IMR-90 (cell line): Measurements from ENCODE around the gene HAGH. TPM values are rescaled to one million over a fixed set of nuclear protein-coding genes. Genes with fewer than 3 reads are reported as not detected.

Experiments used
- ATAC-seq: fragments of 200-7000 bp; cut with Tn5 transposase; 2 replicates; pipeline ENCODE4 v1.9.1; 2020; ENCODE audit warnings: low read depth, mild to moderate bottlenecking, moderate library complexity
- BruUV-seq: library from RNA; stranded (reverse); fragments of 400-500 nt; replicated peaks from 2 replicates; lab custom pipeline; 2021; lab: Mats Ljungman, UMichigan
- CTCF ChIA-PET: fragments of 300-600 bp; formaldehyde crosslinking; extraction: SDS; loops from one replicate; lab custom pipeline; 2021; ENCODE audit warnings: antibody characterized with exemption; lab: Yijun Ruan, JAX
- POLR2A ChIA-PET: fragments of 300-600 bp; sonication (Branson Sonifier 250); formaldehyde crosslinking; loops from one replicate; lab custom pipeline; 2022; ENCODE audit warnings: antibody characterized with exemption; ENCODE audit not compliant: unreplicated experiment; lab: Charles Lee
- DNase-seq: peaks from one replicate; pipeline ENCODE4 v3.0.0; 2013
- H2AFZ ChIP-seq: replicated peaks from 2 replicates; pipeline ENCODE3; 2013; ENCODE audit warnings: low read length, mild to moderate bottlenecking; ENCODE audit not compliant: poor library complexity
- H2AK5ac ChIP-seq: 2 replicates; pipeline ENCODE4 v1.6.1; 2013; ENCODE audit warnings: low read depth, low read length, inconsistent platforms
- H2AK9ac ChIP-seq: replicated peaks from 2 replicates; pipeline ENCODE3; 2013; ENCODE audit warnings: mild to moderate bottlenecking, low read depth, low read length, moderate library complexity; ENCODE audit not compliant: poor library complexity
- H2BK120ac ChIP-seq: 2 replicates; pipeline ENCODE4 v1.6.1; 2013; ENCODE audit warnings: low read depth, low read length, inconsistent platforms
- H2BK15ac ChIP-seq: 3 replicates; pipeline ENCODE4 v1.6.1; 2013; ENCODE audit warnings: low read depth, low read length, inconsistent platforms
- H2BK20ac ChIP-seq: 2 replicates; pipeline ENCODE4 v1.6.1; 2013; ENCODE audit warnings: low read depth, mild to moderate bottlenecking, inconsistent platforms, low read length, moderate library complexity
- H2BK5ac ChIP-seq: 2 replicates; pipeline ENCODE4 v1.6.1; 2013; ENCODE audit warnings: mild to moderate bottlenecking, low read depth, low read length, inconsistent platforms; ENCODE audit not compliant: poor library complexity, severe bottlenecking
- H3K14ac ChIP-seq: replicated peaks from 2 replicates; pipeline ENCODE4 v1.6.1; 2013; ENCODE audit warnings: low read depth, low read length, inconsistent platforms
- H3K18ac ChIP-seq: 2 replicates; pipeline ENCODE4 v1.6.1; 2013; ENCODE audit warnings: low read depth, low read length, control low read depth
- H3K23ac ChIP-seq: 2 replicates; pipeline ENCODE4 v1.6.1; 2013; ENCODE audit warnings: low read depth, low read length, inconsistent platforms
- H3K27ac ChIP-seq: 2 replicates; pipeline ENCODE4 v1.5.1; 2013; ENCODE audit warnings: mild to moderate bottlenecking, control low read depth, low read length; ENCODE audit not compliant: insufficient read depth
- H3K27me3 ChIP-seq: 2 replicates; pipeline ENCODE4 v1.6.1; 2013; ENCODE audit warnings: low read length; ENCODE audit not compliant: control insufficient read depth, insufficient read depth
- H3K36me3 ChIP-seq: 2 replicates; pipeline ENCODE4 v1.6.1; 2013; ENCODE audit warnings: low read length, mixed read lengths; ENCODE audit not compliant: control insufficient read depth, insufficient read depth
- H3K4ac ChIP-seq: 2 replicates; pipeline ENCODE4 v1.6.1; 2013; ENCODE audit warnings: low read depth, low read length, inconsistent platforms
- H3K4me1 ChIP-seq: 2 replicates; pipeline ENCODE4 v1.6.1; 2013; ENCODE audit warnings: low read length, mixed read lengths; ENCODE audit not compliant: control insufficient read depth, insufficient read depth
- H3K4me2 ChIP-seq: 2 replicates; pipeline ENCODE4 v1.6.1; 2013; ENCODE audit warnings: low read depth, mild to moderate bottlenecking, control low read depth, low read length, moderate library complexity
- H3K4me3 ChIP-seq: 2 replicates; pipeline ENCODE4 v1.5.1; 2013; ENCODE audit warnings: low read depth, mild to moderate bottlenecking, control low read depth, low read length, moderate library complexity; ENCODE audit not compliant: insufficient read depth
- H3K56ac ChIP-seq: 2 replicates; pipeline ENCODE4 v1.6.1; 2013; ENCODE audit warnings: low read length, inconsistent platforms; ENCODE audit not compliant: insufficient read depth; ENCODE audit errors: extremely low read depth
- H3K79me1 ChIP-seq, 2 experiments: 2 replicates each; pipeline ENCODE4 v1.6.1; 2013; ENCODE audit warnings: low read length in 2 of 2, inconsistent platforms in 1 of 2, low read depth in 1 of 2
- H3K9ac ChIP-seq: 2 replicates; pipeline ENCODE4 v1.6.1; 2013; ENCODE audit warnings: low read depth, low read length, control low read depth
- H3K9me1 ChIP-seq: 2 replicates; pipeline ENCODE4 v1.6.1; 2013; ENCODE audit warnings: low read length, inconsistent platforms; ENCODE audit not compliant: insufficient read depth
- H3K9me3 ChIP-seq: 2 replicates; pipeline ENCODE4 v1.6.1; 2013; ENCODE audit warnings: low read length; ENCODE audit not compliant: control insufficient read depth, insufficient read depth
- H4K20me1 ChIP-seq: 2 replicates; pipeline ENCODE4 v1.6.1; 2013; ENCODE audit warnings: low read length, inconsistent platforms; ENCODE audit not compliant: insufficient read depth
- H4K5ac ChIP-seq: 2 replicates; pipeline ENCODE4 v1.6.1; 2013; ENCODE audit warnings: mild to moderate bottlenecking, low read depth, low read length, control low read depth
- H4K8ac ChIP-seq, 2 experiments: 2 replicates each; pipeline ENCODE4 v1.6.1; 2013; ENCODE audit warnings: low read depth in 2 of 2, low read length in 2 of 2, control low read depth in 1 of 2, inconsistent platforms in 1 of 2
- H4K91ac ChIP-seq: 2 replicates; pipeline ENCODE4 v1.6.1; 2013; ENCODE audit warnings: low read depth, low read length, inconsistent platforms; ENCODE audit not compliant: insufficient read depth
- BHLHE40 ChIP-seq: fragments of 150-350 bp; IDR thresholded peaks from 2 replicates; pipeline ENCODE4 v1.6.1; 2016; ENCODE audit warnings: mild to moderate bottlenecking, low read depth, low read length
- CEBPB ChIP-seq: IDR thresholded peaks from 2 replicates; pipeline ENCODE4 v1.6.1; 2012; ENCODE audit warnings: low read depth, low read length, improper control_type of control experiment
- CHD1 ChIP-seq: IDR thresholded peaks from 2 replicates; pipeline ENCODE4 v1.6.1; 2012; ENCODE audit warnings: low read depth, low read length, improper control_type of control experiment
- CTCF ChIP-seq: conservative IDR thresholded peaks from 2 replicates; pipeline ENCODE4 v1.5.1; 2012; ENCODE audit warnings: mild to moderate bottlenecking, low read depth, low read length, improper control_type of control experiment
- FOS ChIP-seq: fragments of 150-350 bp; IDR thresholded peaks from 2 replicates; pipeline ENCODE4 v1.6.1; 2016; ENCODE audit warnings: low read depth, low read length
- MAFK ChIP-seq: IDR thresholded peaks from 2 replicates; pipeline ENCODE4 v1.6.1; 2012; ENCODE audit warnings: low read depth, low read length, improper control_type of control experiment
- MAZ ChIP-seq: IDR thresholded peaks from 2 replicates; pipeline ENCODE4 v1.6.1; 2012; ENCODE audit warnings: low read depth, mild to moderate bottlenecking, low read length, improper control_type of control experiment, moderate library complexity, borderline replicate concordance
- MXI1 ChIP-seq: IDR thresholded peaks from 2 replicates; pipeline ENCODE4 v1.6.1; 2012; ENCODE audit warnings: low read depth, mild to moderate bottlenecking, low read length, moderate library complexity, borderline replicate concordance
- NFE2L2 ChIP-seq: fragments of 150-350 bp; IDR thresholded peaks from 2 replicates; pipeline ENCODE4 v1.6.1; 2016; ENCODE audit warnings: low read depth, mild to moderate bottlenecking, low read length
- POLR2A ChIP-seq: IDR thresholded peaks from 2 replicates; pipeline ENCODE4 v1.6.1; 2012; ENCODE audit warnings: mild to moderate bottlenecking, low read depth, low read length
- RAD21 ChIP-seq: IDR thresholded peaks from 2 replicates; pipeline ENCODE4 v1.6.1; 2012; ENCODE audit warnings: low read length, improper control_type of control experiment
- RCOR1 ChIP-seq: IDR thresholded peaks from 2 replicates; pipeline ENCODE4 v1.6.1; 2012; ENCODE audit warnings: mild to moderate bottlenecking, low read length, improper control_type of control experiment; ENCODE audit not compliant: insufficient replicate concordance
- RFX5 ChIP-seq: IDR thresholded peaks from 2 replicates; pipeline ENCODE4 v1.8.0; 2012; ENCODE audit warnings: low read depth, mild to moderate bottlenecking, low read length, moderate library complexity
- SMC3 ChIP-seq: fragments of 150-350 bp; IDR thresholded peaks from 2 replicates; pipeline ENCODE4 v1.6.1; 2016; ENCODE audit warnings: low read depth, mild to moderate bottlenecking, antibody characterized with exemption, low read length, moderate library complexity
- USF2 ChIP-seq: fragments of 150-350 bp; IDR thresholded peaks from 2 replicates; pipeline ENCODE4 v1.6.1; 2017; ENCODE audit warnings: mild to moderate bottlenecking, antibody characterized with exemption, low read length, low read depth
- WGBS, 2 experiments: methylation state at CpG; one replicate each; pipeline versions ENCODE4 v1.1.5 to v1.1.7; 2013; ENCODE audit warnings: missing lambda C conversion rate in 2 of 2; ENCODE audit not compliant: insufficient read length in 1 of 2; ENCODE audit errors: extremely low coverage in 2 of 2; 5-methylcytosine and 5-hydroxymethylcytosine counted together
- dilution Hi-C: fragments of 300-500 bp; cut with HindIII; formaldehyde crosslinking; loops from one replicate; pipeline ENCODE4 v1.14.3; 2018; ENCODE audit warnings: low sequenced_read_pairs; ENCODE audit not compliant: unreplicated experiment
- in situ Hi-C: fragments of 300-500 bp; cut with MboI; formaldehyde crosslinking; loops from 3 replicates; pipeline ENCODE4 v1.14.3; 2019; ENCODE audit warnings: low sequenced_read_pairs, inconsistent platforms, mixed read lengths
- intact Hi-C: fragments of 100-400 bp; cut with micrococcal nuclease; formaldehyde crosslinking; loops from 2 replicates; pipeline ENCODE4 v1.10.0; 2022
- polyA plus RNA-seq, 3 experiments: library from polyadenylated mRNA; depleted of rRNA; stranded (reverse); fragments of >200 nt; gene quantifications; 2 replicates each; pipeline ENCODE4 v1.2.3, GENCODE V29; 2012; ENCODE audit warnings: low replicate concordance in 1 of 3
- total RNA-seq: library from RNA; depleted of rRNA; stranded (reverse); fragments of >200 nt; gene quantifications from 2 replicates; pipeline ENCODE4 v1.2.3, GENCODE V29; 2012
- TF ChIP-seq, protein P1 (sequence below): fragments of 150-350 bp; IDR thresholded peaks from 2 replicates; pipeline ENCODE4 v1.6.1; 2016; ENCODE audit warnings: low read depth, mild to moderate bottlenecking, low read length, moderate library complexity, borderline replicate concordance

HAGH gene
- total and polyA plus RNA-seq, 2 of the 4 experiments (the other 2 are of a cell fraction): 30.8 to 52.2 TPM

DNA sequence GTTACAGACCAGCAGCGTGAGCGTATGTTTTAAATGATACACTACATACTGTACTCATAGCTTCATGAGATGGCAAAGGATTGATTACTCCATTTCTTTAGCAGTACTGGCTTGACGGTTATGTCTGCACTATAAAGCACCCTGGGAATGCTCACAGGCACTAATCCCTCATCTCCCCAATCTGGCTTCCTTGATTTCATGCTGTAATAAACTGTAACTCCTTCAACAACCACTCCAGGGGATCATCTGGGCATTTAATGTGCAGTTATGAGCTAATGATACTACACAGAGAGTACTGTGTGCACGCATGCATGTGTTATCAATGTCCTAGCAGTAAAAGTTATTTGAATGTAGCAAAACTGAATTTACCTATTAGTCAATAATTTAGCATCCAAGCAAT, 25.2 kb upstream of the HAGH start:
- no peak overlapping the region for H2BK15ac ChIP-seq
- no peak overlapping the region for H4K91ac ChIP-seq
- ChIA-PET POLR2A (no interaction called here), CTCF (no interaction called here)
- H2AK9ac ChIP-seq: no peak overlapping the region
- no peak overlapping the region for H3K56ac ChIP-seq
- intact Hi-C loops: no loop called here
- no TSS peak for BruUV-seq
- DNase-seq: no peak
- no peaks in the 10 kb centered on the region for H3K79me1 ChIP-seq
- H3K9ac ChIP-seq: no peak overlapping the region
- H3K27ac ChIP-seq: no peak overlapping the region
- no peaks in the 10 kb centered on the region for H3K36me3 ChIP-seq
- TF ChIP-seq BHLHE40 (no peak), MAZ (no peak), RCOR1 (no peak), POLR2A (no peak), USF2 (no peak), FOS (no peak), SMC3 (no peak), CEBPB (no peak), RFX5 (no peak), RAD21 (no peak), NFE2L2 (no peak), CTCF (no peak), MXI1 (no peak), CHD1 (no peak), MAFK (no peak)
- TF ChIP-seq, protein P1, sequence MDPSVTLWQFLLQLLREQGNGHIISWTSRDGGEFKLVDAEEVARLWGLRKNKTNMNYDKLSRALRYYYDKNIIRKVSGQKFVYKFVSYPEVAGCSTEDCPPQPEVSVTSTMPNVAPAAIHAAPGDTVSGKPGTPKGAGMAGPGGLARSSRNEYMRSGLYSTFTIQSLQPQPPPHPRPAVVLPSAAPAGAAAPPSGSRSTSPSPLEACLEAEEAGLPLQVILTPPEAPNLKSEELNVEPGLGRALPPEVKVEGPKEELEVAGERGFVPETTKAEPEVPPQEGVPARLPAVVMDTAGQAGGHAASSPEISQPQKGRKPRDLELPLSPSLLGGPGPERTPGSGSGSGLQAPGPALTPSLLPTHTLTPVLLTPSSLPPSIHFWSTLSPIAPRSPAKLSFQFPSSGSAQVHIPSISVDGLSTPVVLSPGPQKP: no peak
- no peak overlapping the region for H3K14ac ChIP-seq
- no peak overlapping the region for H2BK20ac ChIP-seq
- dilution Hi-C loops: no loop called here
- H2AK5ac ChIP-seq: no peak overlapping the region
- H3K9me1 ChIP-seq: no peaks in the 10 kb centered on the region
- no peak overlapping the region for H4K8ac ChIP-seq
- H3K4me3 ChIP-seq: no peak overlapping the region
- no peak for ATAC-seq
- no peak overlapping the region for H3K18ac ChIP-seq
- no peaks in the 10 kb centered on the region for H3K9me3 ChIP-seq
- no peak overlapping the region for H3K23ac ChIP-seq
- in situ Hi-C loops: no loop called here
- H3K4me1 ChIP-seq: no peaks in the 10 kb centered on the region
- H3K4ac ChIP-seq: no peak overlapping the region
- H4K20me1 ChIP-seq: no peaks in the 10 kb centered on the region
- no peak overlapping the region for H3K4me2 ChIP-seq
- H4K5ac ChIP-seq: no peak overlapping the region
- H3K27me3 ChIP-seq: peaks cover 35% of the 10 kb centered on the region
- 67% methylated on average over 1 of the region's 4 CpGs; no CpG with 5 or more reads in 1 of the 2 experiments for WGBS, 2 experiments
- no peak overlapping the region for H2BK120ac ChIP-seq
- no peak overlapping the region for H2BK5ac ChIP-seq
- no peak overlapping the region for H2AFZ ChIP-seq
